H9 (cell line): Measurements from ENCODE around the gene MTURN. TPM values are rescaled to one million over a fixed set of nuclear protein-coding genes. Genes with fewer than 3 reads are reported as not detected.
A peak's percentile ranks its signal among the peaks of the same experiment; 100 is the strongest.

ENCODE experiments used
- DNase-seq: peaks from one replicate; pipeline ENCODE4 v3.0.0-alpha.2; 2017
- H2AFZ ChIP-seq: one replicate; pipeline ENCODE4 v1.6.1; 2013; ENCODE audit warnings: mild to moderate bottlenecking, low read length, control low read depth, moderate library complexity
- H2AK5ac ChIP-seq: 2 replicates; pipeline ENCODE4 v1.6.1; 2013; ENCODE audit warnings: low read length, control low read depth, mixed read lengths; ENCODE audit not compliant: insufficient read length
- H2BK120ac ChIP-seq: one replicate; pipeline ENCODE4 v1.6.1; 2013; ENCODE audit warnings: low read depth, mild to moderate bottlenecking, low read length, control low read depth, inconsistent platforms; ENCODE audit not compliant: poor library complexity, severe bottlenecking
- H2BK12ac ChIP-seq: 2 replicates; pipeline ENCODE4 v1.6.1; 2013; ENCODE audit warnings: low read length, control low read depth, mixed read lengths, low read depth; ENCODE audit not compliant: insufficient read length
- H2BK15ac ChIP-seq: 2 replicates; pipeline ENCODE4 v1.6.1; 2013; ENCODE audit warnings: low read depth, low read length, control low read depth
- H2BK20ac ChIP-seq: one replicate; pipeline ENCODE4 v1.6.1; 2013; ENCODE audit warnings: low read depth, mild to moderate bottlenecking, low read length, control low read depth, inconsistent platforms; ENCODE audit not compliant: poor library complexity, severe bottlenecking
- H2BK5ac ChIP-seq: 2 replicates; pipeline ENCODE4 v1.6.1; 2013; ENCODE audit warnings: low read length, control low read depth, mixed read lengths; ENCODE audit not compliant: insufficient read length
- H3K14ac ChIP-seq: 2 replicates; pipeline ENCODE4 v1.6.1; 2013; ENCODE audit warnings: low read length, control low read depth; ENCODE audit not compliant: insufficient read depth
- H3K18ac ChIP-seq: 2 replicates; pipeline ENCODE4 v1.6.1; 2013; ENCODE audit warnings: low read depth, mild to moderate bottlenecking, mixed read lengths, low read length, control low read depth; ENCODE audit not compliant: insufficient read length
- H3K23ac ChIP-seq: 2 replicates; pipeline ENCODE4 v1.6.1; 2013; ENCODE audit warnings: low read length, control low read depth, mixed read lengths, low read depth; ENCODE audit not compliant: insufficient read length
- H3K23me2 ChIP-seq: 2 replicates; pipeline ENCODE4 v1.6.1; 2013; ENCODE audit warnings: low read depth, mild to moderate bottlenecking, mixed read lengths, low read length, control low read depth; ENCODE audit not compliant: insufficient read length, poor library complexity, severe bottlenecking
- H3K27ac ChIP-seq: 2 replicates; pipeline ENCODE4 v1.5.1; 2013; ENCODE audit warnings: low read length, control low read depth, mixed read lengths, low read depth; ENCODE audit not compliant: insufficient read length
- H3K27me3 ChIP-seq: 2 replicates; pipeline ENCODE4 v1.6.1; 2013; ENCODE audit warnings: low read length, control low read depth, inconsistent platforms; ENCODE audit not compliant: insufficient read depth
- H3K4ac ChIP-seq: 2 replicates; pipeline ENCODE4 v1.6.1; 2013; ENCODE audit warnings: low read depth, mild to moderate bottlenecking, control low read depth, inconsistent platforms, low read length, moderate library complexity
- H3K4me1 ChIP-seq: 2 replicates; pipeline ENCODE4 v1.6.1; 2013; ENCODE audit warnings: low read length, control low read depth, inconsistent platforms; ENCODE audit not compliant: insufficient read depth
- H3K4me2 ChIP-seq: 2 replicates; pipeline ENCODE4 v1.6.1; 2013; ENCODE audit warnings: low read length, control low read depth, mixed read lengths; ENCODE audit not compliant: insufficient read length, insufficient read depth
- H3K56ac ChIP-seq: 2 replicates; pipeline ENCODE4 v1.6.1; 2013; ENCODE audit warnings: low read depth, mild to moderate bottlenecking, mixed read lengths, low read length, control low read depth; ENCODE audit not compliant: insufficient read length
- H3K79me1 ChIP-seq: 2 replicates; pipeline ENCODE4 v1.6.1; 2013; ENCODE audit warnings: low read depth, mild to moderate bottlenecking, moderate library complexity, low read length, control low read depth, inconsistent platforms; ENCODE audit not compliant: insufficient read depth, poor library complexity, severe bottlenecking
- H3K79me2 ChIP-seq: 2 replicates; pipeline ENCODE4 v1.6.1; 2013; ENCODE audit warnings: low read length, control low read depth, inconsistent platforms; ENCODE audit not compliant: insufficient read depth
- H3K9ac ChIP-seq: 2 replicates; pipeline ENCODE4 v1.6.1; 2013; ENCODE audit warnings: low read length, control low read depth, mixed read lengths; ENCODE audit not compliant: insufficient read length; ENCODE audit errors: extremely low read depth
- H3K9me3 ChIP-seq: one replicate; pipeline ENCODE4 v1.6.1; 2013; ENCODE audit warnings: low read depth, low read length, inconsistent platforms; ENCODE audit not compliant: control insufficient read depth
- H3T11ph ChIP-seq: one replicate; pipeline ENCODE4 v1.6.1; 2013; ENCODE audit warnings: mild to moderate bottlenecking, low read length, control low read depth, inconsistent platforms
- H4K20me1 ChIP-seq: one replicate; pipeline ENCODE4 v1.6.1; 2013; ENCODE audit not compliant: control insufficient read depth, insufficient read length, insufficient read depth
- H4K5ac ChIP-seq: 2 replicates; pipeline ENCODE4 v1.6.1; 2013; ENCODE audit warnings: low read depth, mild to moderate bottlenecking, mixed read lengths, low read length, control low read depth; ENCODE audit not compliant: insufficient read length
- H4K8ac ChIP-seq: replicated peaks from 2 replicates; pipeline ENCODE4 v1.6.1; 2013; ENCODE audit warnings: low read length, control low read depth, mixed read lengths, low read depth; ENCODE audit not compliant: insufficient read length
- H4K91ac ChIP-seq: 2 replicates; pipeline ENCODE4 v1.6.1; 2013; ENCODE audit warnings: low read depth, mild to moderate bottlenecking, moderate library complexity, mixed read lengths, low read length, control low read depth; ENCODE audit not compliant: insufficient read length
- H3K27ac Mint-ChIP-seq, 3 experiments: 2 replicates in 2 of 3; 3 replicates in 1 of 3; pipeline ENCODE4 v1.8.0; 2020 to 2021; ENCODE audit warnings: mixed read lengths in 3 of 3, mild to moderate bottlenecking in 1 of 3, moderate library complexity in 1 of 3
- H3K27me3 Mint-ChIP-seq: 2 replicates; pipeline ENCODE4 v1.8.0; 2021; ENCODE audit warnings: low read depth, mild to moderate bottlenecking, moderate library complexity, mixed read lengths
- H3K36me3 Mint-ChIP-seq, 3 experiments: 2 replicates in 2 of 3; 3 replicates in 1 of 3; pipeline ENCODE4 v1.8.0; 2020 to 2021; ENCODE audit warnings: low read depth in 3 of 3, mixed read lengths in 3 of 3; ENCODE audit not compliant: insufficient read depth in 1 of 3
- H3K4me1 Mint-ChIP-seq, 2 experiments: 2 replicates each; pipeline ENCODE4 v1.8.0; 2020; ENCODE audit warnings: mixed read lengths in 2 of 2
- H3K4me3 Mint-ChIP-seq, 2 experiments: 2 replicates in 1 of 2; 3 replicates in 1 of 2; pipeline ENCODE4 v1.8.0; 2020 to 2021; ENCODE audit warnings: mild to moderate bottlenecking in 2 of 2, mixed read lengths in 2 of 2, moderate library complexity in 1 of 2
- H3K9me3 Mint-ChIP-seq, 2 experiments: 2 replicates in 1 of 2; 3 replicates in 1 of 2; pipeline ENCODE4 v1.8.0; 2020; ENCODE audit warnings: mild to moderate bottlenecking in 2 of 2, mixed read lengths in 2 of 2, moderate library complexity in 1 of 2
- total RNA-seq: library from RNA; stranded (reverse); gene quantifications from 2 replicates; pipeline ENCODE4 v1.2.1, GENCODE V29; 2021
- TF ChIP-seq, protein P1 (sequence below): fragments of 200-600 bp; sonication (generic); conservative IDR thresholded peaks from 3 replicates; pipeline ENCODE4 v1.8.0; 2021; ENCODE audit warnings: antibody characterized with exemption, mild to moderate bottlenecking

Gene MTURN
- total RNA-seq, 1 experiment from 2014 or later, result 3.4 TPM

DNA sequence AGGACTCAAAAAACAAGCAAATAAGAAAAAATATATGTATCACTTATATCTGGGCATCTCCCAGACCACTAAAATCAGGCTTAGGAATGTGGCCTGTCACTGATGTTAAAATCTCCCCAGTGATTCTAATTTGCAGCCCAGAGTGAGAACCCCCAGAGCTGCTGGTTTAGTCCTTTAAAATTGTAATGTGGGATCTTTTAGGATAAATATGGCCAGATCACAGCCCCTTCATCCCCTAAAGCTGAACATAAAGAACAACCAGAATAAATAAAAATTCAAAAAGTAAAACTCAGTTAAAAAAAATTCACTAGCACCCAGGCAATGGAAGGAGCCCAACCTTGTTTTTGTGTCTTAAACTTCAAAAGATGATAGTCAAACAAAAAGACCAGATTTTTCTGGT, 46.4 kb upstream of the MTURN start:
- peak overlapping the region in 1 of 3 experiments; percentile 45; a peak in 1 of 7 replicates for H3K27ac Mint-ChIP-seq
- H2BK120ac ChIP-seq, result no peak overlapping the region
- no peak overlapping the region for H3K27ac ChIP-seq
- no peaks in the 10 kb centered on the region for H4K20me1 ChIP-seq
- no peak overlapping the region for H4K91ac ChIP-seq
- no peak overlapping the region for H3K14ac ChIP-seq
- H3K4me1 Mint-ChIP-seq, result peaks cover 9% of the 10 kb centered on the region in 2 experiments
- no peak overlapping the region for H2AK5ac ChIP-seq
- peaks cover 0 to 3% (median 0%) of the 10 kb centered on the region in 3 experiments; a peak in 4 of 7 replicates for H3K36me3 Mint-ChIP-seq
- H3K23ac ChIP-seq, result no peak overlapping the region
- H3T11ph ChIP-seq, result no peak overlapping the region
- H2BK12ac ChIP-seq, result no peak overlapping the region
- no peak overlapping the region for H4K8ac ChIP-seq
- no peak overlapping the region for H3K18ac ChIP-seq
- H2BK15ac ChIP-seq, result no peak overlapping the region
- no peak overlapping the region for H3K4ac ChIP-seq
- no peak overlapping the region for H2BK5ac ChIP-seq
- no peaks in the 10 kb centered on the region for H3K79me2 ChIP-seq
- no peaks in the 10 kb centered on the region for H3K27me3 ChIP-seq
- H3K23me2 ChIP-seq, result no peaks in the 10 kb centered on the region
- no peak overlapping the region for H3K4me2 ChIP-seq
- no peak overlapping the region for H2BK20ac ChIP-seq
- H3K4me3 Mint-ChIP-seq, result no peak overlapping the region
- DNase-seq, result no peak
- no peak overlapping the region for H4K5ac ChIP-seq
- TF ChIP-seq, protein P1, sequence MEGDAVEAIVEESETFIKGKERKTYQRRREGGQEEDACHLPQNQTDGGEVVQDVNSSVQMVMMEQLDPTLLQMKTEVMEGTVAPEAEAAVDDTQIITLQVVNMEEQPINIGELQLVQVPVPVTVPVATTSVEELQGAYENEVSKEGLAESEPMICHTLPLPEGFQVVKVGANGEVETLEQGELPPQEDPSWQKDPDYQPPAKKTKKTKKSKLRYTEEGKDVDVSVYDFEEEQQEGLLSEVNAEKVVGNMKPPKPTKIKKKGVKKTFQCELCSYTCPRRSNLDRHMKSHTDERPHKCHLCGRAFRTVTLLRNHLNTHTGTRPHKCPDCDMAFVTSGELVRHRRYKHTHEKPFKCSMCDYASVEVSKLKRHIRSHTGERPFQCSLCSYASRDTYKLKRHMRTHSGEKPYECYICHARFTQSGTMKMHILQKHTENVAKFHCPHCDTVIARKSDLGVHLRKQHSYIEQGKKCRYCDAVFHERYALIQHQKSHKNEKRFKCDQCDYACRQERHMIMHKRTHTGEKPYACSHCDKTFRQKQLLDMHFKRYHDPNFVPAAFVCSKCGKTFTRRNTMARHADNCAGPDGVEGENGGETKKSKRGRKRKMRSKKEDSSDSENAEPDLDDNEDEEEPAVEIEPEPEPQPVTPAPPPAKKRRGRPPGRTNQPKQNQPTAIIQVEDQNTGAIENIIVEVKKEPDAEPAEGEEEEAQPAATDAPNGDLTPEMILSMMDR, result no peak
- H3K9me3 ChIP-seq, result no peaks in the 10 kb centered on the region
- H3K79me1 ChIP-seq, result no peaks in the 10 kb centered on the region
- H3K56ac ChIP-seq, result no peak overlapping the region
- H3K9me3 Mint-ChIP-seq, result no peaks in the 10 kb centered on the region
- H3K9ac ChIP-seq, result no peak overlapping the region
- H2AFZ ChIP-seq, result no peak overlapping the region
- H3K4me1 ChIP-seq, result no peaks in the 10 kb centered on the region; the same call in 1 of the 2 replicates
- H3K27me3 Mint-ChIP-seq, result no peaks in the 10 kb centered on the region
